ENCODE measurements around the gene CHST10.

Gene CHST10

GRCh38 chr2:100412881-100413321, 4.6 kb downstream of the CHST10 start:
- peak; percentile 19 for DNase-seq

GRCh38 chr2:100412466-100412865, 5.0 kb downstream of the CHST10 start:
- DNase-seq = no peak

- DNase-seq = no peak
These were observed 5.6 kb downstream of the CHST10 start for GRCh38 chr2:100411841-100412292.

GRCh38 chr2:100409975-100410647, 7.4 kb downstream of the CHST10 start:
- no peak for DNase-seq

- DNase-seq = no peak
These were observed 8.0 kb downstream of the CHST10 start for GRCh38 chr2:100409461-100409860.

GRCh38 chr2:100408941-100409340, 8.5 kb downstream of the CHST10 start:
- no peak for DNase-seq

GRCh38 chr2:100408104-100408503, 9.4 kb downstream of the CHST10 start:
- DNase-seq = no peak

- DNase-seq = no peak
These were observed 9.9 kb downstream of the CHST10 start for GRCh38 chr2:100407563-100407962.

- DNase-seq = no peak
These were observed 10.4 kb downstream of the CHST10 start for GRCh38 chr2:100407073-100407472.

- DNase-seq = no peak
These were observed 11.4 kb downstream of the CHST10 start for GRCh38 chr2:100406120-100406508.

GRCh38 chr2:100405403-100406119, 11.9 kb downstream of the CHST10 start:
- DNase-seq = no peak

GRCh38 chr2:100404411-100404810, 13.1 kb downstream of the CHST10 start:
- DNase-seq = no peak

- no peak for DNase-seq
These were observed 13.7 kb downstream of the CHST10 start for GRCh38 chr2:100403722-100404121.

- DNase-seq = no peak
These were observed 16.2 kb downstream of the CHST10 start for GRCh38 chr2:100401268-100401667.

- no peak for DNase-seq
These were observed 17.8 kb downstream of the CHST10 start for GRCh38 chr2:100399714-100400113.

GRCh38 chr2:100397976-100398375, 19.5 kb downstream of the CHST10 start:
- no peak for DNase-seq

GRCh38 chr2:100397118-100397860, 20.2 kb downstream of the CHST10 start:
- no peak for DNase-seq

GRCh38 chr2:100396483-100396882, 21.0 kb downstream of the CHST10 start:
- no peak for DNase-seq

GRCh38 chr2:100395532-100396350, 21.7 kb downstream of the CHST10 start:
- no peak for DNase-seq

GRCh38 chr2:100394111-100394641, 23.3 kb downstream of the CHST10 start:
- DNase-seq = no peak

GRCh38 chr2:100393362-100393761, 24.1 kb downstream of the CHST10 start:
- no peak for DNase-seq

- no peak for DNase-seq
These were observed 24.8 kb downstream of the CHST10 start for GRCh38 chr2:100392715-100393114.
